ENCODE data around the gene KIRREL3. TPM values are rescaled to one million over a fixed set of nuclear protein-coding genes. Genes with fewer than 3 reads are reported as not detected.

The KIRREL3 gene
- polyA plus RNA-seq, 2 of the 4 experiments (the other 2 are of a cell fraction): 3.0 to 11.0 TPM

GRCh38 chr11:126888115-126888712, 112.4 kb downstream of the KIRREL3 start:
- Histone ChIP-seq H3K9me3 (no peaks in the 10 kb centered on the region), H3K4me2 (no peak overlapping the region), H3K4me1 (no peaks in the 10 kb centered on the region), H3K4me3 (no peak overlapping the region), H3K27ac (no peak overlapping the region)
- POLR2A ChIA-PET: no interaction called here
- no peak for DNase-seq (ENCODE audit: low read depth in 1 of 2, low spot score in 1 of 2)
- TF ChIP-seq SMC3 (IDR thresholded peaks at IDR 0.05) (no peak), RNF2 (IDR thresholded peaks at IDR 0.05; ENCODE audit: borderline replicate concordance, low read depth) (no peak), NPAS2 (CRISPR knock-in tag; IDR thresholded peaks at IDR 0.05; ENCODE audit: borderline replicate concordance) (no peak), EHF (CRISPR knock-in tag; IDR thresholded peaks at IDR 0.05) (no peak), HDAC2 (IDR thresholded peaks at IDR 0.05) (no peak), ZFP36 (IDR thresholded peaks at IDR 0.05; ENCODE audit: borderline replicate concordance, partially characterized antibody) (no peak), BHLHE40 (IDR thresholded peaks at IDR 0.05; ENCODE audit: low read depth, low read length) (no peak), CEBPB (IDR thresholded peaks at IDR 0.05) (no peak), FOSB (CRISPR knock-in tag; IDR thresholded peaks at IDR 0.05) (no peak), KDM1A (IDR thresholded peaks at IDR 0.05; ENCODE audit: low read depth) (no peak), HOXA7 (CRISPR knock-in tag; IDR thresholded peaks at IDR 0.05) (no peak), ESRRA (IDR thresholded peaks at IDR 0.05; ENCODE audit: borderline replicate concordance, low read length) (no peak), SREBF2 (IDR thresholded peaks at IDR 0.05) (no peak)
- TF ChIP-seq, protein P1, sequence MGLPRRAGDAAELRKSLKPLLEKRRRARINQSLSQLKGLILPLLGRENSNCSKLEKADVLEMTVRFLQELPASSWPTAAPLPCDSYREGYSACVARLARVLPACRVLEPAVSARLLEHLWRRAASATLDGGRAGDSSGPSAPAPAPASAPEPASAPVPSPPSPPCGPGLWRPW (IDR thresholded peaks at IDR 0.05): no peak
- TF ChIP-seq, protein P2, sequence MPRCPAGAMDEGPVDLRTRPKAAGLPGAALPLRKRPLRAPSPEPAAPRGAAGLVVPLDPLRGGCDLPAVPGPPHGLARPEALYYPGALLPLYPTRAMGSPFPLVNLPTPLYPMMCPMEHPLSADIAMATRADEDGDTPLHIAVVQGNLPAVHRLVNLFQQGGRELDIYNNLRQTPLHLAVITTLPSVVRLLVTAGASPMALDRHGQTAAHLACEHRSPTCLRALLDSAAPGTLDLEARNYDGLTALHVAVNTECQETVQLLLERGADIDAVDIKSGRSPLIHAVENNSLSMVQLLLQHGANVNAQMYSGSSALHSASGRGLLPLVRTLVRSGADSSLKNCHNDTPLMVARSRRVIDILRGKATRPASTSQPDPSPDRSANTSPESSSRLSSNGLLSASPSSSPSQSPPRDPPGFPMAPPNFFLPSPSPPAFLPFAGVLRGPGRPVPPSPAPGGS (IDR thresholded peaks at IDR 0.05): no peak
- TF ChIP-seq, protein P3, sequence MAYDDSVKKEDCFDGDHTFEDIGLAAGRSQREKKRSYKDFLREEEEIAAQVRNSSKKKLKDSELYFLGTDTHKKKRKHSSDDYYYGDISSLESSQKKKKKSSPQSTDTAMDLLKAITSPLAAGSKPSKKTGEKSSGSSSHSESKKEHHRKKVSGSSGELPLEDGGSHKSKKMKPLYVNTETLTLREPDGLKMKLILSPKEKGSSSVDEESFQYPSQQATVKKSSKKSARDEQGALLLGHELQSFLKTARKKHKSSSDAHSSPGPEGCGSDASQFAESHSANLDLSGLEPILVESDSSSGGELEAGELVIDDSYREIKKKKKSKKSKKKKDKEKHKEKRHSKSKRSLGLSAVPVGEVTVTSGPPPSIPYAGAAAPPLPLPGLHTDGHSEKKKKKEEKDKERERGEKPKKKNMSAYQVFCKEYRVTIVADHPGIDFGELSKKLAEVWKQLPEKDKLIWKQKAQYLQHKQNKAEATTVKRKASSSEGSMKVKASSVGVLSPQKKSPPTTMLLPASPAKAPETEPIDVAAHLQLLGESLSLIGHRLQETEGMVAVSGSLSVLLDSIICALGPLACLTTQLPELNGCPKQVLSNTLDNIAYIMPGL (CRISPR knock-in tag; IDR thresholded peaks at IDR 0.05; ENCODE audit: borderline replicate concordance): no peak
- CTCF ChIA-PET: no interaction called here
- no peak for FAIRE-seq
- ATAC-seq: no peak
- WGBS (ENCODE audit: missing lambda C conversion rate): 70% methylated on average over 7 of the region's 7 CpGs

GRCh38 chr11:126886636-126887035, 113.9 kb downstream of the KIRREL3 start:
- Histone ChIP-seq H3K4me2 (no peak overlapping the region), H3K27ac (no peak overlapping the region), H3K4me3 (no peak overlapping the region), H3K4me1 (no peaks in the 10 kb centered on the region), H3K9me3 (no peaks in the 10 kb centered on the region)
- FAIRE-seq (no peak), ATAC-seq (no peak), DNase-seq (ENCODE audit: low read depth in 1 of 2, low spot score in 1 of 2) (no peak)
- ChIA-PET POLR2A (no interaction called here), CTCF (no interaction called here)
- no peak for TF ChIP-seq POLR2AphosphoS2 (conservative IDR thresholded peaks at IDR 0.05; ENCODE audit: low read length)
- no peak for TF ChIP-seq EP300 (IDR thresholded peaks at IDR 0.05)
- no peak for TF ChIP-seq PHF8 (IDR thresholded peaks at IDR 0.05; ENCODE audit: borderline replicate concordance, low read depth)
- TF ChIP-seq CHD2 (IDR thresholded peaks at IDR 0.05; ENCODE audit: low read length, partially characterized antibody): no peak
- TF ChIP-seq ZFP36 (IDR thresholded peaks at IDR 0.05; ENCODE audit: borderline replicate concordance, partially characterized antibody): no peak
- no peak for TF ChIP-seq JUNB (IDR thresholded peaks at IDR 0.05)
- TF ChIP-seq HOXB5 (CRISPR knock-in tag; IDR thresholded peaks at IDR 0.05): no peak
- no peak for TF ChIP-seq RCOR1 (IDR thresholded peaks at IDR 0.05; ENCODE audit: low read depth, low read length)
- no peak for TF ChIP-seq CBX2 (IDR thresholded peaks at IDR 0.05; ENCODE audit: borderline replicate concordance, low read depth)
- no peak for TF ChIP-seq ZC3H11A (IDR thresholded peaks at IDR 0.05)
- TF ChIP-seq KDM5A (IDR thresholded peaks at IDR 0.05): no peak
- no peak for TF ChIP-seq MAX (IDR thresholded peaks at IDR 0.05)
- no peak for TF ChIP-seq EHMT2 (IDR thresholded peaks at IDR 0.05; ENCODE audit: low read depth)
- no peak for TF ChIP-seq HEYL (CRISPR knock-in tag; IDR thresholded peaks at IDR 0.05)
- TF ChIP-seq CEBPB (IDR thresholded peaks at IDR 0.05): no peak
- TF ChIP-seq, protein P4, sequence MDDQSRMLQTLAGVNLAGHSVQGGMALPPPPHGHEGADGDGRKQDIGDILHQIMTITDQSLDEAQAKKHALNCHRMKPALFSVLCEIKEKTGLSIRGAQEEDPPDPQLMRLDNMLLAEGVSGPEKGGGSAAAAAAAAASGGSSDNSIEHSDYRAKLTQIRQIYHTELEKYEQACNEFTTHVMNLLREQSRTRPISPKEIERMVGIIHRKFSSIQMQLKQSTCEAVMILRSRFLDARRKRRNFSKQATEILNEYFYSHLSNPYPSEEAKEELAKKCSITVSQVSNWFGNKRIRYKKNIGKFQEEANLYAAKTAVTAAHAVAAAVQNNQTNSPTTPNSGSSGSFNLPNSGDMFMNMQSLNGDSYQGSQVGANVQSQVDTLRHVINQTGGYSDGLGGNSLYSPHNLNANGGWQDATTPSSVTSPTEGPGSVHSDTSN (IDR thresholded peaks at IDR 0.05): no peak
- no peak for TF ChIP-seq POLR2A (IDR thresholded peaks at IDR 0.05; ENCODE audit: low read length)
- no peak for TF ChIP-seq CHD4 (IDR thresholded peaks at IDR 0.05; ENCODE audit: borderline replicate concordance)
- TF ChIP-seq NFE2L2 (conservative IDR thresholded peaks at IDR 0.05; ENCODE audit: low read length): no peak
- 38% methylated on average over 1 of the region's 1 CpG for whole genome bisulfite sequencing (ENCODE audit: missing lambda C conversion rate)

Data from A549 (cell line).